ENCODE measurements around the gene MAGEB4. TPM values are rescaled to one million over a fixed set of nuclear protein-coding genes. Genes with fewer than 3 reads are reported as not detected.

Gene MAGEB4
- total and polyA plus RNA-seq, 4 donors = not detected

Other genes with a start within 250 kb of the MAGEB4 start
- gene MAGEB2, start 26.4 kb upstream of the MAGEB4 start, total RNA-seq = not detected
- not detected for gene MAGEB2, start 26.4 kb upstream of the MAGEB4 start, polyA plus RNA-seq
- gene MAGEB3, start 11.3 kb upstream of the MAGEB4 start, total RNA-seq = not detected
- not detected for gene MAGEB3, start 11.3 kb upstream of the MAGEB4 start, polyA plus RNA-seq
- not detected for gene MAGEB1, start 5.1 kb downstream of the MAGEB4 start, total RNA-seq
- not detected for gene MAGEB1, start 5.1 kb downstream of the MAGEB4 start, polyA plus RNA-seq
- not detected for gene NR0B1, start 67.4 kb downstream of the MAGEB4 start, total RNA-seq
- not detected for gene NR0B1, start 67.4 kb downstream of the MAGEB4 start, polyA plus RNA-seq

All from liver (tissue), 4 donors.